CD4-positive, alpha-beta T cell treated with Interleukin-4 for 4 hours (primary cell): ENCODE measurements around the gene DRC3.
"Not testable (repeated sequence)": the region's sequence is repeated elsewhere in the genome, so short reads cannot be mapped to it uniquely, and the experiment has no call there.

Experiments
- DNase-seq: peaks from one replicate; pipeline ENCODE4 v3.0.0-alpha.2; 2020

DRC3 gene

GRCh38 chr17:17995887-17996286 is 23.2 kb downstream of the DRC3 start:
- DNase-seq: not testable (repeated sequence)

- no peak for DNase-seq
These were observed 26.3 kb downstream of the DRC3 start for GRCh38 chr17:17998934-17999333.

GRCh38 chr17:17999364-18000029 is 26.8 kb downstream of the DRC3 start:
- DNase-seq: no peak

- no peak for DNase-seq
These were observed 27.4 kb downstream of the DRC3 start for GRCh38 chr17:18000030-18000408.

- DNase-seq: no peak
These were observed 29.5 kb downstream of the DRC3 start for GRCh38 chr17:18002171-18002570.

GRCh38 chr17:18004345-18004744 is 31.7 kb downstream of the DRC3 start:
- DNase-seq: no peak

- DNase-seq: no peak
These were observed 32.2 kb downstream of the DRC3 start for GRCh38 chr17:18004884-18005305.

- DNase-seq: no peak
These were observed 32.8 kb downstream of the DRC3 start for GRCh38 chr17:18005496-18005895.

- DNase-seq: no peak
These were observed 34.0 kb downstream of the DRC3 start for GRCh38 chr17:18006495-18007239.

GRCh38 chr17:18008496-18009268 is 36.0 kb downstream of the DRC3 start:
- DNase-seq: no peak

GRCh38 chr17:18009609-18010420 is 37.2 kb downstream of the DRC3 start:
- DNase-seq: no peak

- DNase-seq: no peak
These were observed 38.6 kb downstream of the DRC3 start for GRCh38 chr17:18011286-18011685.

GRCh38 chr17:18014006-18014405 is 41.3 kb downstream of the DRC3 start:
- DNase-seq: no peak

- no peak for DNase-seq
These were observed 42.9 kb downstream of the DRC3 start for GRCh38 chr17:18015593-18015992.

- no peak for DNase-seq
These were observed 43.8 kb downstream of the DRC3 start for GRCh38 chr17:18016426-18016825.

GRCh38 chr17:18017958-18018357 is 45.3 kb downstream of the DRC3 start:
- DNase-seq: no peak

GRCh38 chr17:18018411-18018921 is 45.8 kb downstream of the DRC3 start:
- DNase-seq: no peak

- no peak for DNase-seq
These were observed 47.1 kb downstream of the DRC3 start for GRCh38 chr17:18019838-18020154.

- DNase-seq: no peak
These were observed 48.3 kb downstream of the DRC3 start for GRCh38 chr17:18020971-18021370.

- DNase-seq: no peak
These were observed 48.7 kb downstream of the DRC3 start for GRCh38 chr17:18021372-18021771.

- DNase-seq: peak; percentile 36
These were observed 52.7 kb downstream of the DRC3 start for GRCh38 chr17:18025241-18025944.
